HEK293 (cell line): ENCODE measurements around the gene FSTL4.

ENCODE experiments used
- ZNF114 ChIP-seq: fragments of 450-650 bp; formaldehyde crosslinking; IDR thresholded peaks from 2 replicates; pipeline ENCODE4 v1.5.0; 2017; ENCODE audit warnings: missing biosample characterization, missing genetic modification characterization
- ZNF169 ChIP-seq: fragments of 450-650 bp; formaldehyde crosslinking; IDR thresholded peaks from 2 replicates; pipeline ENCODE4 v1.5.1; 2016; ENCODE audit warnings: missing biosample characterization, missing genetic modification characterization
- ZNF302 ChIP-seq: fragments of 450-650 bp; formaldehyde crosslinking; IDR thresholded peaks from 2 replicates; pipeline ENCODE4 v1.5.1; 2016; ENCODE audit warnings: missing biosample characterization, missing genetic modification characterization, low read depth
- ZNF335 ChIP-seq: fragments of 450-650 bp; formaldehyde crosslinking; conservative IDR thresholded peaks from 2 replicates; pipeline ENCODE4 v1.5.1; 2016; ENCODE audit warnings: missing biosample characterization, missing genetic modification characterization
- ZNF530 ChIP-seq: fragments of 450-650 bp; formaldehyde crosslinking; IDR thresholded peaks from 2 replicates; pipeline ENCODE4 v1.5.1; 2016; ENCODE audit warnings: low read depth, missing biosample characterization, missing genetic modification characterization
- ZNF600 ChIP-seq: fragments of 450-650 bp; formaldehyde crosslinking; IDR thresholded peaks from 2 replicates; pipeline ENCODE4 v1.5.1; 2016; ENCODE audit warnings: missing biosample characterization, missing genetic modification characterization
- ZNF677 ChIP-seq: fragments of 450-650 bp; IDR thresholded peaks from 2 replicates; pipeline ENCODE4 v1.5.0; 2018; ENCODE audit warnings: missing biosample characterization, mild to moderate bottlenecking, missing genetic modification characterization, moderate library complexity
- TF ChIP-seq, protein P1 (sequence below): fragments of 450-650 bp; formaldehyde crosslinking; IDR thresholded peaks from 2 replicates; pipeline ENCODE4 v1.5.1; 2016; ENCODE audit warnings: missing biosample characterization, missing genetic modification characterization
- TF ChIP-seq, protein P2 (sequence below): fragments of 450-650 bp; formaldehyde crosslinking; IDR thresholded peaks from 2 replicates; pipeline ENCODE4 v1.5.1; 2016; ENCODE audit warnings: missing biosample characterization, missing genetic modification characterization
- TF ChIP-seq, protein P3 (sequence below): fragments of 450-650 bp; formaldehyde crosslinking; IDR thresholded peaks from 2 replicates; pipeline ENCODE4 v1.5.1; 2016; ENCODE audit warnings: missing biosample characterization, missing genetic modification characterization

DNA sequence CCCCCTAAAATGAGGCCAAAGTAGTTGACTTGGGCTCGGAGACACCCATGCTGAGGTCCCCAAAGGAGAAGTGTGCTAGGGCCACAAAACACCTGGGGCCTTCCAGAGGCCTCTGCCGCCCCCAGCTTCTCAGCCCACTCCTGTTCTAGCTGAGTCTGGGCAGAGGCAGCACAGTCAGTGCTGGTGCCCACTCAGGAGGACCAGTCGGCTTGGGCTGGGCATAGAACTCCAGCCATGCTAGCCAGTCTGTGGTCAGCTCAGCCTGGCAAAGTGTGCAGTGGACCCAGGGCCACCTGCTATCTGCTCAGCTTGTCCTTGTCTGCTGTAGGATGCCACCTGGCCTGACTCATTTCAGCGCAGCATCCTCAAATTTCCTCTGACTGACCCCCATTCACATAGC lies 254.6 kb downstream of the FSTL4 start:
- no peak for TF ChIP-seq ZNF530 (tag by site-specific recombination)
- no peak for TF ChIP-seq ZNF335 (tag by site-specific recombination)
- TF ChIP-seq, protein P1, sequence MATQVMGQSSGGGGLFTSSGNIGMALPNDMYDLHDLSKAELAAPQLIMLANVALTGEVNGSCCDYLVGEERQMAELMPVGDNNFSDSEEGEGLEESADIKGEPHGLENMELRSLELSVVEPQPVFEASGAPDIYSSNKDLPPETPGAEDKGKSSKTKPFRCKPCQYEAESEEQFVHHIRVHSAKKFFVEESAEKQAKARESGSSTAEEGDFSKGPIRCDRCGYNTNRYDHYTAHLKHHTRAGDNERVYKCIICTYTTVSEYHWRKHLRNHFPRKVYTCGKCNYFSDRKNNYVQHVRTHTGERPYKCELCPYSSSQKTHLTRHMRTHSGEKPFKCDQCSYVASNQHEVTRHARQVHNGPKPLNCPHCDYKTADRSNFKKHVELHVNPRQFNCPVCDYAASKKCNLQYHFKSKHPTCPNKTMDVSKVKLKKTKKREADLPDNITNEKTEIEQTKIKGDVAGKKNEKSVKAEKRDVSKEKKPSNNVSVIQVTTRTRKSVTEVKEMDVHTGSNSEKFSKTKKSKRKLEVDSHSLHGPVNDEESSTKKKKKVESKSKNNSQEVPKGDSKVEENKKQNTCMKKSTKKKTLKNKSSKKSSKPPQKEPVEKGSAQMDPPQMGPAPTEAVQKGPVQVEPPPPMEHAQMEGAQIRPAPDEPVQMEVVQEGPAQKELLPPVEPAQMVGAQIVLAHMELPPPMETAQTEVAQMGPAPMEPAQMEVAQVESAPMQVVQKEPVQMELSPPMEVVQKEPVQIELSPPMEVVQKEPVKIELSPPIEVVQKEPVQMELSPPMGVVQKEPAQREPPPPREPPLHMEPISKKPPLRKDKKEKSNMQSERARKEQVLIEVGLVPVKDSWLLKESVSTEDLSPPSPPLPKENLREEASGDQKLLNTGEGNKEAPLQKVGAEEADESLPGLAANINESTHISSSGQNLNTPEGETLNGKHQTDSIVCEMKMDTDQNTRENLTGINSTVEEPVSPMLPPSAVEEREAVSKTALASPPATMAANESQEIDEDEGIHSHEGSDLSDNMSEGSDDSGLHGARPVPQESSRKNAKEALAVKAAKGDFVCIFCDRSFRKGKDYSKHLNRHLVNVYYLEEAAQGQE (tag by site-specific recombination), result no peak
- TF ChIP-seq ZNF677 (tag by site-specific recombination), result no peak
- TF ChIP-seq, protein P2, sequence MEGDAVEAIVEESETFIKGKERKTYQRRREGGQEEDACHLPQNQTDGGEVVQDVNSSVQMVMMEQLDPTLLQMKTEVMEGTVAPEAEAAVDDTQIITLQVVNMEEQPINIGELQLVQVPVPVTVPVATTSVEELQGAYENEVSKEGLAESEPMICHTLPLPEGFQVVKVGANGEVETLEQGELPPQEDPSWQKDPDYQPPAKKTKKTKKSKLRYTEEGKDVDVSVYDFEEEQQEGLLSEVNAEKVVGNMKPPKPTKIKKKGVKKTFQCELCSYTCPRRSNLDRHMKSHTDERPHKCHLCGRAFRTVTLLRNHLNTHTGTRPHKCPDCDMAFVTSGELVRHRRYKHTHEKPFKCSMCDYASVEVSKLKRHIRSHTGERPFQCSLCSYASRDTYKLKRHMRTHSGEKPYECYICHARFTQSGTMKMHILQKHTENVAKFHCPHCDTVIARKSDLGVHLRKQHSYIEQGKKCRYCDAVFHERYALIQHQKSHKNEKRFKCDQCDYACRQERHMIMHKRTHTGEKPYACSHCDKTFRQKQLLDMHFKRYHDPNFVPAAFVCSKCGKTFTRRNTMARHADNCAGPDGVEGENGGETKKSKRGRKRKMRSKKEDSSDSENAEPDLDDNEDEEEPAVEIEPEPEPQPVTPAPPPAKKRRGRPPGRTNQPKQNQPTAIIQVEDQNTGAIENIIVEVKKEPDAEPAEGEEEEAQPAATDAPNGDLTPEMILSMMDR (tag by site-specific recombination), result no peak
- TF ChIP-seq, protein P3, sequence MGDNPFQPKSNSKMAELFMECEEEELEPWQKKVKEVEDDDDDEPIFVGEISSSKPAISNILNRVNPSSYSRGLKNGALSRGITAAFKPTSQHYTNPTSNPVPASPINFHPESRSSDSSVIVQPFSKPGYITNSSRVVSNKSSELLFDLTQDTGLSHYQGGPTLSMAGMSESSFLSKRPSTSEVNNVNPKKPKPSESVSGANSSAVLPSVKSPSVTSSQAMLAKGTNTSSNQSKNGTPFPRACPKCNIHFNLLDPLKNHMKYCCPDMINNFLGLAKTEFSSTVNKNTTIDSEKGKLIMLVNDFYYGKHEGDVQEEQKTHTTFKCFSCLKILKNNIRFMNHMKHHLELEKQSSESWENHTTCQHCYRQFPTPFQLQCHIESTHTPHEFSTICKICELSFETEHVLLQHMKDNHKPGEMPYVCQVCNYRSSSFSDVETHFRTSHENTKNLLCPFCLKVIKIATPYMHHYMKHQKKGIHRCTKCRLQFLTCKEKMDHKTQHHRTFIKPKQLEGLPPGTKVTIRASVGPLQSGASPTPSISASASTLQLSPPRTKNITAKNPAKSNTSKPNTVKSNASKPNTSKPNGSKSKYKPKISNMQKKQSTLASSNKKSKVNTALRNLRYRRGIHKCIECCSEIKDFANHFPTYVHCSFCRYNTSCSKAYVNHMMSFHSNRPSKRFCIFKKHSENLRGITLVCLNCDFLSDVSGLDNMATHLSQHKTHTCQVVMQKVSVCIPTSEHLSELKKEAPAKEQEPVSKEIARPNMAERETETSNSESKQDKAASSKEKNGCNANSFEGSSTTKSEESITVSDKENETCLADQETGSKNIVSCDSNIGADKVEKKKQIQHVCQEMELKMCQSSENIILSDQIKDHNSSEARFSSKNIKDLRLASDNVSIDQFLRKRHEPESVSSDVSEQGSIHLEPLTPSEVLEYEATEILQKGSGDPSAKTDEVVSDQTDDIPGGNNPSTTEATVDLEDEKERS (tag by site-specific recombination), result no peak
- no peak for TF ChIP-seq ZNF600 (tag by site-specific recombination)
- TF ChIP-seq ZNF114 (tag by site-specific recombination), result no peak
- TF ChIP-seq ZNF302 (tag by site-specific recombination), result no peak
- TF ChIP-seq ZNF169 (tag by site-specific recombination), result no peak
